ENCODE results near the gene TSNAXIP1. TPM values are rescaled to one million over a fixed set of nuclear protein-coding genes. Genes with fewer than 3 reads are reported as not detected.

The TSNAXIP1 gene
- total and polyA plus RNA-seq, 10 of the 15 experiments (the other 5 are each of a cell fraction or from before 2014, with no cell fraction given), result 0.09 to 0.63 (median 0.37) TPM; not detected in 1

DNA sequence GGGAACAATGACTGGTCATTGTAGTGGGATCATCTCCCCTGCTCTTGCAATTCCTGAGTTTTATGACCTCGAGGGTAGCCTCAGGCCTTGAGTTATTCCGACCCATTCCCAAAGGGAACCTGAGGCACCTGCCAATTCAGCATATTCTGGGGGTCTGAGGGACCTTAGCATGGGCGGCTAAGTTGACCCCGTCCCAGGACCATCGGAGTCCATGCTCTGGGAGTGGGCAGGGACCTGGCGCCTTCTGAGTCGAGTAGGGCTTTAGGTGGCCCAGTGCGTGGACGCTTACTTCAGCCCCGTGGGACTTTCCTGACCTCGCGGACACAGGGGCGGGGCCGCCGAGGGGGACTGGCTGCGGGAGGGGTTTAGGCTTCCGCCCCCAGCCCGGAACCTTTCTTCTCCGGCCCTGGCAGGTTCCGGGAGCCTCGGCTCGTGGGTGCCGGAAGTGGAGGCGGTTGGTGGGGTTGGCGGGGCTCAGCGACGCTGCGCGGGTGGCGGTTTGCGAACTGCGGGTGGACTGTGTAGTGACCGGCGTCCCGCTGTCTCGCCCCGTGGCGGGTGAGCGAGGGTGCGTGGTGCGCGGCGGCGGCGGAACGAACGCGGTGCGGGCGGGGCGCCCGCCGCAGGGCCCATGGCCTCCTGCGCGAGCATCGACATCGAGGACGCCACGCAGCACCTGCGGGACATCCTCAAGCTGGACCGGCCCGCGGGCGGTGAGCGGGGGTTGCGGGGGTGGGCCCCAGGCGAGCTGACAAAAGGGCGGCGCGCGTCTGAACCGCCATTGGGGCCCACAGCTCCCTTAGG, 66.1 kb downstream of the TSNAXIP1 start, which contains the start of gene EDC4 (continued):
- TF ChIP-seq MXI1 (IDR thresholded peaks at IDR 0.05; ENCODE audit: low read depth, low read length) (peak; percentile 63), MEF2B (IDR thresholded peaks at IDR 0.05; ENCODE audit: partially characterized antibody, poor library complexity, severe bottlenecking) (peak; percentile 77), CREM (IDR thresholded peaks at IDR 0.05; ENCODE audit: low read depth) (peak; percentile 68; the same call in 1 of the 2 replicates), CBFB (IDR thresholded peaks at IDR 0.05; ENCODE audit: low read depth) (peak; percentile 82), NR2F1 (conservative IDR thresholded peaks at IDR 0.05) (peak; percentile 94), ZNF24 (IDR thresholded peaks at IDR 0.05) (peak; percentile 74; the same call in 1 of the 2 replicates), POU2F2 (IDR thresholded peaks at IDR 0.05; ENCODE audit: borderline replicate concordance, low read depth, low read length) (peak; percentile 91), ETV6 (conservative IDR thresholded peaks at IDR 0.05 in 1 of 2, IDR thresholded peaks at IDR 0.05 in 1 of 2; ENCODE audit: borderline replicate concordance in 1 of 2, low read depth in 1 of 2) (0 out of 4 replicates have a peak, but pooled peaks of 1 of the 2 experiments have one; percentile 34), IKZF2 (IDR thresholded peaks at IDR 0.05) (0 out of 4 replicates have a peak, but pooled peaks of 1 of the 2 experiments have one; percentile 34), CEBPB (IDR thresholded peaks at IDR 0.05; ENCODE audit: borderline replicate concordance in 1 of 2, low read depth in 2 of 2, low read length in 2 of 2) (no peak), NFIC (IDR thresholded peaks at IDR 0.05; ENCODE audit: low read depth, low read length) (no peak), YY1 (IDR thresholded peaks at IDR 0.05; ENCODE audit: low read depth, low read length) (peak; percentile 88), MTA2 (IDR thresholded peaks at IDR 0.05; ENCODE audit: low read depth) (0 out of 2 replicates have a peak, but pooled peaks have one; percentile 31), POLR2A (IDR thresholded peaks at IDR 0.05; ENCODE audit: low read depth, low read length) (peak; percentile 96), CREB1 (IDR thresholded peaks at IDR 0.05; ENCODE audit: low read depth) (peak; percentile 83)
- TF ChIP-seq, protein P1, sequence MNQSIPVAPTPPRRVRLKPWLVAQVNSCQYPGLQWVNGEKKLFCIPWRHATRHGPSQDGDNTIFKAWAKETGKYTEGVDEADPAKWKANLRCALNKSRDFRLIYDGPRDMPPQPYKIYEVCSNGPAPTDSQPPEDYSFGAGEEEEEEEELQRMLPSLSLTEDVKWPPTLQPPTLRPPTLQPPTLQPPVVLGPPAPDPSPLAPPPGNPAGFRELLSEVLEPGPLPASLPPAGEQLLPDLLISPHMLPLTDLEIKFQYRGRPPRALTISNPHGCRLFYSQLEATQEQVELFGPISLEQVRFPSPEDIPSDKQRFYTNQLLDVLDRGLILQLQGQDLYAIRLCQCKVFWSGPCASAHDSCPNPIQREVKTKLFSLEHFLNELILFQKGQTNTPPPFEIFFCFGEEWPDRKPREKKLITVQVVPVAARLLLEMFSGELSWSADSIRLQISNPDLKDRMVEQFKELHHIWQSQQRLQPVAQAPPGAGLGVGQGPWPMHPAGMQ (IDR thresholded peaks at IDR 0.05; ENCODE audit: borderline replicate concordance), result no peak
- TF ChIP-seq, protein P2, sequence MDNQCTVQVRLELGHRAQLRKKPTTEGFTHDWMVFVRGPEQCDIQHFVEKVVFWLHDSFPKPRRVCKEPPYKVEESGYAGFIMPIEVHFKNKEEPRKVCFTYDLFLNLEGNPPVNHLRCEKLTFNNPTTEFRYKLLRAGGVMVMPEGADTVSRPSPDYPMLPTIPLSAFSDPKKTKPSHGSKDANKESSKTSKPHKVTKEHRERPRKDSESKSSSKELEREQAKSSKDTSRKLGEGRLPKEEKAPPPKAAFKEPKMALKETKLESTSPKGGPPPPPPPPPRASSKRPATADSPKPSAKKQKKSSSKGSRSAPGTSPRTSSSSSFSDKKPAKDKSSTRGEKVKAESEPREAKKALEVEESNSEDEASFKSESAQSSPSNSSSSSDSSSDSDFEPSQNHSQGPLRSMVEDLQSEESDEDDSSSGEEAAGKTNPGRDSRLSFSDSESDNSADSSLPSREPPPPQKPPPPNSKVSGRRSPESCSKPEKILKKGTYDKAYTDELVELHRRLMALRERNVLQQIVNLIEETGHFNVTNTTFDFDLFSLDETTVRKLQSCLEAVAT (IDR thresholded peaks at IDR 0.05), result peak; percentile 36; the same call in 1 of the 2 replicates
- TF ChIP-seq, protein P3, sequence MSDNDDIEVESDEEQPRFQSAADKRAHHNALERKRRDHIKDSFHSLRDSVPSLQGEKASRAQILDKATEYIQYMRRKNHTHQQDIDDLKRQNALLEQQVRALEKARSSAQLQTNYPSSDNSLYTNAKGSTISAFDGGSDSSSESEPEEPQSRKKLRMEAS (IDR thresholded peaks at IDR 0.05; ENCODE audit: low read depth, low read length), result peak; percentile 78; the same call in 1 of the 2 replicates
- TF ChIP-seq, protein P4, sequence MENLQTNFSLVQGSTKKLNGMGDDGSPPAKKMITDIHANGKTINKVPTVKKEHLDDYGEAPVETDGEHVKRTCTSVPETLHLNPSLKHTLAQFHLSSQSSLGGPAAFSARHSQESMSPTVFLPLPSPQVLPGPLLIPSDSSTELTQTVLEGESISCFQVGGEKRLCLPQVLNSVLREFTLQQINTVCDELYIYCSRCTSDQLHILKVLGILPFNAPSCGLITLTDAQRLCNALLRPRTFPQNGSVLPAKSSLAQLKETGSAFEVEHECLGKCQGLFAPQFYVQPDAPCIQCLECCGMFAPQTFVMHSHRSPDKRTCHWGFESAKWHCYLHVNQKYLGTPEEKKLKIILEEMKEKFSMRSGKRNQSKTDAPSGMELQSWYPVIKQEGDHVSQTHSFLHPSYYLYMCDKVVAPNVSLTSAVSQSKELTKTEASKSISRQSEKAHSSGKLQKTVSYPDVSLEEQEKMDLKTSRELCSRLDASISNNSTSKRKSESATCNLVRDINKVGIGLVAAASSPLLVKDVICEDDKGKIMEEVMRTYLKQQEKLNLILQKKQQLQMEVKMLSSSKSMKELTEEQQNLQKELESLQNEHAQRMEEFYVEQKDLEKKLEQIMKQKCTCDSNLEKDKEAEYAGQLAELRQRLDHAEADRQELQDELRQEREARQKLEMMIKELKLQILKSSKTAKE (IDR thresholded peaks at IDR 0.05; ENCODE audit: low read depth, poor library complexity, severe bottlenecking), result no peak
- TF ChIP-seq, protein P5, sequence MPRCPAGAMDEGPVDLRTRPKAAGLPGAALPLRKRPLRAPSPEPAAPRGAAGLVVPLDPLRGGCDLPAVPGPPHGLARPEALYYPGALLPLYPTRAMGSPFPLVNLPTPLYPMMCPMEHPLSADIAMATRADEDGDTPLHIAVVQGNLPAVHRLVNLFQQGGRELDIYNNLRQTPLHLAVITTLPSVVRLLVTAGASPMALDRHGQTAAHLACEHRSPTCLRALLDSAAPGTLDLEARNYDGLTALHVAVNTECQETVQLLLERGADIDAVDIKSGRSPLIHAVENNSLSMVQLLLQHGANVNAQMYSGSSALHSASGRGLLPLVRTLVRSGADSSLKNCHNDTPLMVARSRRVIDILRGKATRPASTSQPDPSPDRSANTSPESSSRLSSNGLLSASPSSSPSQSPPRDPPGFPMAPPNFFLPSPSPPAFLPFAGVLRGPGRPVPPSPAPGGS (IDR thresholded peaks at IDR 0.05; ENCODE audit: borderline replicate concordance, insufficient read depth, low read depth, low read length, poor library complexity, severe bottlenecking), result peak; percentile 93
- TF ChIP-seq, protein P6, sequence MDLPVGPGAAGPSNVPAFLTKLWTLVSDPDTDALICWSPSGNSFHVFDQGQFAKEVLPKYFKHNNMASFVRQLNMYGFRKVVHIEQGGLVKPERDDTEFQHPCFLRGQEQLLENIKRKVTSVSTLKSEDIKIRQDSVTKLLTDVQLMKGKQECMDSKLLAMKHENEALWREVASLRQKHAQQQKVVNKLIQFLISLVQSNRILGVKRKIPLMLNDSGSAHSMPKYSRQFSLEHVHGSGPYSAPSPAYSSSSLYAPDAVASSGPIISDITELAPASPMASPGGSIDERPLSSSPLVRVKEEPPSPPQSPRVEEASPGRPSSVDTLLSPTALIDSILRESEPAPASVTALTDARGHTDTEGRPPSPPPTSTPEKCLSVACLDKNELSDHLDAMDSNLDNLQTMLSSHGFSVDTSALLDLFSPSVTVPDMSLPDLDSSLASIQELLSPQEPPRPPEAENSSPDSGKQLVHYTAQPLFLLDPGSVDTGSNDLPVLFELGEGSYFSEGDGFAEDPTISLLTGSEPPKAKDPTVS (IDR thresholded peaks at IDR 0.05; ENCODE audit: low read depth, low read length), result peak; percentile 56; the same call in 1 of the 2 replicates
